H1 (cell line): ENCODE data around the gene RELB. TPM values are rescaled to one million over a fixed set of nuclear protein-coding genes. Genes with fewer than 3 reads are reported as not detected.

Experiments
- CTCF ChIA-PET: fragments of 300-600 bp; sonication (Branson Sonifier 250); formaldehyde crosslinking; loops from one replicate; lab custom pipeline; 2021; ENCODE audit not compliant: partially characterized antibody; lab: Charles Lee
- POLR2A ChIA-PET: fragments of 300-600 bp; sonication (Branson Sonifier 250); formaldehyde crosslinking; loops from one replicate; lab custom pipeline; 2021; ENCODE audit warnings: inconsistent platforms; ENCODE audit not compliant: partially characterized antibody; lab: Charles Lee
- DNase-seq, 2 experiments: peaks; one replicate each; pipeline versions ENCODE4 v3.0.0 to v3.0.0-alpha.2; 2010 to 2022; ENCODE audit warnings: low spot score in 2 of 2, low read depth in 1 of 2, mixed read lengths in 1 of 2
- FAIRE-seq: peaks from 2 replicates; lab custom pipeline; 2011; peaks lifted over from hg19 to GRCh38; lab: Jason Lieb, UNC
- H2AFZ ChIP-seq: 2 replicates; pipeline ENCODE4 v1.8.1; 2012; ENCODE audit warnings: low read length, inconsistent platforms
- H2AK5ac ChIP-seq: 2 replicates; pipeline ENCODE4 v1.6.1; 2013; ENCODE audit warnings: low read depth, low read length
- H2BK120ac ChIP-seq: replicated peaks from 2 replicates; pipeline ENCODE3; 2013; ENCODE audit warnings: low read depth, low read length, inconsistent platforms
- H2BK12ac ChIP-seq: 2 replicates; pipeline ENCODE4 v1.6.1; 2013; ENCODE audit warnings: low read depth, low read length
- H2BK15ac ChIP-seq: 2 replicates; pipeline ENCODE4 v1.6.1; 2013; ENCODE audit warnings: low read length
- H2BK20ac ChIP-seq: 2 replicates; pipeline ENCODE4 v1.6.1; 2013; ENCODE audit warnings: low read length
- H2BK5ac ChIP-seq: 2 replicates; pipeline ENCODE4 v1.6.1; 2013; ENCODE audit warnings: low read depth, low read length
- H3K14ac ChIP-seq: 2 replicates; pipeline ENCODE4 v1.6.1; 2013; ENCODE audit warnings: inconsistent platforms; ENCODE audit not compliant: insufficient read length
- H3K18ac ChIP-seq: 2 replicates; pipeline ENCODE4 v1.6.1; 2013; ENCODE audit warnings: low read length; ENCODE audit errors: extremely low read depth
- H3K23ac ChIP-seq: 2 replicates; pipeline ENCODE4 v1.6.1; 2013; ENCODE audit warnings: inconsistent platforms; ENCODE audit not compliant: insufficient read length
- H3K23me2 ChIP-seq: 2 replicates; pipeline ENCODE4 v1.6.1; 2013; ENCODE audit warnings: low read depth, low read length
- H3K27ac ChIP-seq: 2 replicates; pipeline ENCODE4 v1.6.1; 2011; ENCODE audit warnings: low read depth, low read length, inconsistent platforms
- H3K27me3 ChIP-seq, 4 experiments: replicated peaks in 1 of 4; 1 replicate in 1 of 4; 2 replicates in 3 of 4; pipeline versions ENCODE4 v1.6.1 to v1.8.1; 2011 to 2013; ENCODE audit warnings: low read length in 3 of 4, mild to moderate bottlenecking in 3 of 4, inconsistent platforms in 2 of 4, mixed read lengths in 2 of 4, moderate library complexity in 1 of 4; ENCODE audit not compliant: control insufficient read depth in 3 of 4, insufficient read depth in 3 of 4; ENCODE audit errors: extremely low read depth in 1 of 4
- H3K36me3 ChIP-seq, 4 experiments: 2 replicates each; pipeline versions ENCODE4 v1.6.1 to v1.8.1; 2011 to 2013; ENCODE audit warnings: mild to moderate bottlenecking in 4 of 4, low read length in 3 of 4, moderate library complexity in 2 of 4, control low read depth in 1 of 4, inconsistent platforms in 1 of 4; ENCODE audit not compliant: insufficient read depth in 4 of 4, control insufficient read depth in 2 of 4
- H3K4ac ChIP-seq: replicated peaks from 2 replicates; pipeline ENCODE3; 2013; ENCODE audit warnings: low read length, low read depth, mixed read lengths, inconsistent platforms; ENCODE audit not compliant: insufficient read length
- H3K4me1 ChIP-seq, 4 experiments: replicated peaks in 1 of 4; 1 replicate in 1 of 4; 2 replicates in 3 of 4; pipeline versions ENCODE4 v1.6.1 to v1.8.1; 2011 to 2013; ENCODE audit warnings: low read length in 3 of 4, inconsistent platforms in 2 of 4, mixed read lengths in 1 of 4; ENCODE audit not compliant: insufficient read depth in 4 of 4, control insufficient read depth in 3 of 4
- H3K4me2 ChIP-seq, 2 experiments: 2 replicates each; pipeline versions ENCODE4 v1.6.1 to v1.8.1; 2011 to 2013; ENCODE audit warnings: low read depth in 2 of 2, low read length in 2 of 2, control low read depth in 1 of 2, inconsistent platforms in 1 of 2, mild to moderate bottlenecking in 1 of 2; ENCODE audit not compliant: insufficient read depth in 1 of 2
- H3K4me3 ChIP-seq, 4 experiments: fragments of 200-600, 300-600 bp in 1 of 4; sonication (generic), shearing (Covaris generic), sonication (Bioruptor Twin) in 1 of 4; 2 replicates each; pipeline versions ENCODE4 v1.5.1 to v1.8.1; 2011 to 2016; ENCODE audit warnings: low read length in 4 of 4, low read depth in 3 of 4, control low read depth in 2 of 4, inconsistent platforms in 2 of 4, mild to moderate bottlenecking in 2 of 4, mixed read lengths in 1 of 4, moderate library complexity in 1 of 4; ENCODE audit not compliant: insufficient read depth in 2 of 4; ENCODE audit errors: extremely low read depth in 1 of 4
- H3K56ac ChIP-seq: replicated peaks from 2 replicates; pipeline ENCODE3; 2013; ENCODE audit warnings: low read depth, mild to moderate bottlenecking, mixed read lengths, low read length, inconsistent platforms; ENCODE audit not compliant: insufficient read length
- H3K79me1 ChIP-seq: 2 replicates; pipeline ENCODE4 v1.6.1; 2013; ENCODE audit warnings: low read depth, low read length, control low read depth
- H3K79me2 ChIP-seq, 2 experiments: 2 replicates each; pipeline versions ENCODE4 v1.6.1 to v1.8.1; 2012 to 2013; ENCODE audit warnings: low read length in 2 of 2, mild to moderate bottlenecking in 2 of 2, inconsistent platforms in 1 of 2; ENCODE audit not compliant: insufficient read depth in 2 of 2, control insufficient read depth in 1 of 2
- H3K9ac ChIP-seq, 4 experiments: replicated peaks in 1 of 4; 1 replicate in 1 of 4; 2 replicates in 3 of 4; pipeline versions ENCODE4 v1.6.1 to v1.8.1; 2011 to 2013; ENCODE audit warnings: low read depth in 3 of 4, low read length in 3 of 4, control low read depth in 2 of 4, mild to moderate bottlenecking in 2 of 4, moderate library complexity in 2 of 4, inconsistent platforms in 1 of 4; ENCODE audit errors: extremely low read depth in 1 of 4
- H3K9me3 ChIP-seq, 2 experiments: 2 replicates each; pipeline versions ENCODE4 v1.6.1 to v1.8.1; 2012 to 2013; ENCODE audit warnings: mild to moderate bottlenecking in 2 of 2, moderate library complexity in 2 of 2, control low read depth in 1 of 2, inconsistent platforms in 1 of 2, low read depth in 1 of 2, low read length in 1 of 2, mixed read lengths in 1 of 2; ENCODE audit not compliant: insufficient read depth in 2 of 2
- H4K20me1 ChIP-seq, 2 experiments: replicated peaks in 1 of 2; 2 replicates each; pipeline versions ENCODE3 to v1.8.1; 2011 to 2013; ENCODE audit warnings: inconsistent platforms in 2 of 2, low read length in 2 of 2, mild to moderate bottlenecking in 1 of 2; ENCODE audit not compliant: insufficient read depth in 2 of 2, control insufficient read depth in 1 of 2
- H4K5ac ChIP-seq: 2 replicates; pipeline ENCODE4 v1.6.1; 2013; ENCODE audit warnings: low read length, low read depth, mixed read lengths, inconsistent platforms; ENCODE audit not compliant: insufficient read length
- H4K8ac ChIP-seq: 2 replicates; pipeline ENCODE4 v1.8.0; 2013; ENCODE audit warnings: mild to moderate bottlenecking, moderate library complexity, low read length, inconsistent platforms; ENCODE audit not compliant: insufficient read depth; ENCODE audit errors: extremely low read depth
- H4K91ac ChIP-seq: replicated peaks from 2 replicates; pipeline ENCODE3; 2013; ENCODE audit warnings: low read length, mixed read lengths, inconsistent platforms; ENCODE audit not compliant: insufficient read length
- CHD1 ChIP-seq: IDR thresholded peaks from 2 replicates; pipeline ENCODE4 v1.6.1; 2012; ENCODE audit warnings: low read depth, low read length, improper control_type of control experiment
- NRF1 ChIP-seq: IDR thresholded peaks from 2 replicates; pipeline ENCODE4 v1.6.1; 2011; ENCODE audit warnings: mild to moderate bottlenecking, low read depth, low read length, improper control_type of control experiment
- RFX5 ChIP-seq: IDR thresholded peaks from 2 replicates; pipeline ENCODE4 v1.6.1; 2011; ENCODE audit warnings: low read depth, low read length, improper control_type of control experiment, borderline replicate concordance
- WGBS, 2 experiments: shearing (Covaris generic) in 1 of 2; methylation state at CpG; one replicate each; pipeline versions ENCODE4 v1.1.6 to v1.1.7; 2013 to 2015; ENCODE audit warnings: low lambda C conversion rate in 2 of 2, mixed read lengths in 2 of 2, inconsistent platforms in 1 of 2, low coverage in 1 of 2, missing lambda C conversion rate in 1 of 2; ENCODE audit not compliant: insufficient replicate concordance in 2 of 2, insufficient coverage in 1 of 2, insufficient read length in 1 of 2; ENCODE audit errors: extremely low coverage in 1 of 2, missing lambda C conversion rate in 1 of 2; 5-methylcytosine and 5-hydroxymethylcytosine counted together
- polyA plus RNA-seq, 7 experiments: library from polyadenylated mRNA; depleted of rRNA in 3 of 7; stranded (reverse) in 5 of 7; unstranded in 2 of 7; fragments of >200 nt in 5 of 7; fragments of 200-250 nt in 2 of 7; gene quantifications; 1 replicate in 5 of 7; 2 replicates in 1 of 7; 4 replicates in 1 of 7; pipeline versions ENCODE4 v1.2.1 to v1.2.3, GENCODE V29; 2011 to 2013; ENCODE audit warnings: missing spikeins in 2 of 7, mixed read lengths in 2 of 7
- total RNA-seq: library from RNA; stranded (reverse); fragmentation: NEBNext Ultra II Directional; extraction: Animal tissue kit (Norgen Biotek cat#: 25700); gene quantifications from 2 replicates; pipeline ENCODE4 v1.2.1, GENCODE V29; 2021

Gene RELB
- total and polyA plus RNA-seq, 2 of the 8 experiments (the other 6 are each of a cell fraction or from before 2014, with no cell fraction given) = 10.0 to 13.1 TPM

DNA sequence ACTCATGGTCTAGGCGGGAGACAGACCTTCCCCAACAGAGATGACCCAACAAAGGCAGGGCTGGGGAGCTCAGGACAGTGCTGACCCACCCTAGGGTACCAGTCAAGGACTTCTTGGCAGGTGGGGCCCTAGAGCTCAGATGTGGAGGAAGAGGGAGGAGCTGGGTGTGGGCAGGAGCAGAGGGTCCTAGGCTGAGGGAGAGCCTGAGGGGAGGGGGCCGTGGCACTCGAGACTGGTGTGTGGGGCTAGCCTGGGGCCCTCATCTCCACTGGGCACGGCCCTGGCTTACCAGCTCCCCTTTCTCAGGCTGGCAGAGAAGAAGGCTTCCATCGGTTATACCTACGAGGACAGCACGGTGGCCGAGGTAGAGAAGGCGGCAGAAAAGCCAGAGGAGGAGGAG, 56.2 kb downstream of the RELB start:
- H2AFZ ChIP-seq = no peak overlapping the region
- DNase-seq (no peak), FAIRE-seq (no peak)
- no peak overlapping the region for H2AK5ac ChIP-seq
- no peak overlapping the region for H2BK12ac ChIP-seq
- no peak overlapping the region for H2BK5ac ChIP-seq
- no peak overlapping the region for H3K18ac ChIP-seq
- H4K5ac ChIP-seq = no peak overlapping the region
- CTCF ChIA-PET = interaction anchor here (0.6 to 4.3 kb wide), 11 partner anchors 15 to 182 kb away, joined by 3 to 85 read pairs (median 4); partner anchors contain the start of genes CLASRP, PPP1R37 and RELB
- H3K36me3 ChIP-seq = peaks cover 12 to 72% (median 47%) of the 10 kb centered on the region in 4 experiments; a peak in 7 of 8 replicates
- no peak overlapping the region for H3K23ac ChIP-seq
- no peak overlapping the region for H2BK120ac ChIP-seq
- no peak overlapping the region for H2BK15ac ChIP-seq
- no peak overlapping the region for H3K27ac ChIP-seq
- no peak overlapping the region for H3K9ac ChIP-seq
- peaks cover 0 to 4% (median 1%) of the 10 kb centered on the region in 4 experiments; a peak in 4 of 7 replicates for H3K4me1 ChIP-seq
- H3K4me3 ChIP-seq = no peak overlapping the region
- H3K79me1 ChIP-seq = peaks cover 4% of the 10 kb centered on the region
- no peak overlapping the region for H4K91ac ChIP-seq
- H3K14ac ChIP-seq = no peak overlapping the region
- no peak overlapping the region for H3K56ac ChIP-seq
- H3K23me2 ChIP-seq = peaks cover 2% of the 10 kb centered on the region; the same call in 1 of the 2 replicates
- H3K4me2 ChIP-seq = no peak overlapping the region
- peaks cover 8 to 17% of the 10 kb centered on the region in 2 experiments for H4K20me1 ChIP-seq
- no peak overlapping the region for H3K4ac ChIP-seq
- no peak overlapping the region for H4K8ac ChIP-seq
- 97% methylated on average over 9 of the region's 9 CpGs; no CpG with 5 or more reads in 1 of the 2 experiments for WGBS, 2 experiments
- TF ChIP-seq RFX5 = no peak
- TF ChIP-seq CHD1 = no peak
- TF ChIP-seq NRF1 = no peak
- H3K27me3 ChIP-seq = no peaks in the 10 kb centered on the region
- POLR2A ChIA-PET = interaction anchor here (0.9 to 1.5 kb wide), 4 partner anchors 8 to 209 kb away, joined by 3 to 6 read pairs (median 4); no protein-coding TSS in a partner anchor
- H3K9me3 ChIP-seq = no peaks in the 10 kb centered on the region
- H3K79me2 ChIP-seq = no peaks in the 10 kb centered on the region
- H2BK20ac ChIP-seq = no peak overlapping the region
